A673 (cell line): ENCODE data around the gene HAPLN2. TPM values are rescaled to one million over a fixed set of nuclear protein-coding genes. Genes with fewer than 3 reads are reported as not detected.
A peak's percentile ranks its signal among the peaks of the same experiment; 100 is the strongest.

Experiments
- BruUV-seq: library from RNA; stranded (reverse); fragments of 400-500 nt; replicated peaks from 2 replicates; lab custom pipeline; 2021; lab: Mats Ljungman, UMichigan
- CTCF ChIA-PET: fragments of 300-600 bp; sonication (Branson Sonifier 250); formaldehyde crosslinking; loops from one replicate; lab custom pipeline; 2022; ENCODE audit warnings: antibody characterized with exemption; lab: Charles Lee
- POLR2A ChIA-PET: fragments of 300-600 bp; sonication (Branson Sonifier 250); formaldehyde crosslinking; loops from one replicate; lab custom pipeline; 2022; ENCODE audit warnings: antibody characterized with exemption; ENCODE audit not compliant: low non-redundant PET; lab: Charles Lee
- DNase-seq: peaks from one replicate; pipeline ENCODE4 v3.0.0-alpha.2; 2015; ENCODE audit warnings: low spot score
- H3K27ac ChIP-seq: fragments of 200-600 bp; sonication (generic); 2 replicates; pipeline ENCODE4 v1.5.1; 2016; ENCODE audit warnings: mixed run types, low read depth, mild to moderate bottlenecking, mixed read lengths, antibody characterized with exemption, low read length; ENCODE audit not compliant: poor library complexity, severe bottlenecking
- H3K27me3 ChIP-seq: fragments of 200-600 bp; sonication (generic); replicated peaks from 2 replicates; pipeline ENCODE4 v1.6.1; 2017; ENCODE audit warnings: mixed run types, low read depth, mild to moderate bottlenecking, mixed read lengths, antibody characterized with exemption, low read length; ENCODE audit not compliant: insufficient read depth, poor library complexity
- H3K36me3 ChIP-seq: fragments of 200-600 bp; sonication (generic); 2 replicates; pipeline ENCODE4 v1.6.1; 2016; ENCODE audit warnings: mixed run types, mild to moderate bottlenecking, mixed read lengths, antibody characterized with exemption, low read length; ENCODE audit not compliant: insufficient read depth, poor library complexity, severe bottlenecking
- H3K4me1 ChIP-seq: fragments of 200-600 bp; sonication (generic); 2 replicates; pipeline ENCODE4 v1.6.1; 2017; ENCODE audit warnings: mixed run types, mild to moderate bottlenecking, mixed read lengths, antibody characterized with exemption, low read length; ENCODE audit not compliant: insufficient read depth, poor library complexity, severe bottlenecking
- H3K4me3 ChIP-seq: fragments of 200-600 bp; sonication (generic); 2 replicates; pipeline ENCODE4 v1.5.1; 2016; ENCODE audit warnings: low read depth, mixed run types, mild to moderate bottlenecking, mixed read lengths, low read length; ENCODE audit not compliant: poor library complexity, severe bottlenecking
- H3K9me3 ChIP-seq: fragments of 200-600 bp; sonication (generic); 2 replicates; pipeline ENCODE4 v1.6.1; 2016; ENCODE audit warnings: mixed run types, low read depth, mild to moderate bottlenecking, mixed read lengths, antibody characterized with exemption, low read length; ENCODE audit not compliant: poor library complexity, severe bottlenecking
- EZH2 ChIP-seq: fragments of 200-600 bp; sonication (generic); IDR thresholded peaks from 2 replicates; pipeline ENCODE4 v1.6.1; 2017; ENCODE audit warnings: borderline replicate concordance, low read depth, mild to moderate bottlenecking, mixed read lengths, antibody characterized with exemption, low read length; ENCODE audit not compliant: poor library complexity, severe bottlenecking
- intact Hi-C: fragments of 100-400 bp; cut with micrococcal nuclease; formaldehyde crosslinking; loops from one replicate; pipeline ENCODE4 v1.10.0; 2022; ENCODE audit not compliant: unreplicated experiment
- total RNA-seq: library from RNA; stranded (reverse); gene quantifications from 2 replicates; pipeline ENCODE4 v1.2.3, GENCODE V29; 2021
- TF ChIP-seq, protein P1 (sequence below): fragments of 300-800, 200-600 bp; sonication (generic); conservative IDR thresholded peaks from 2 replicates; pipeline ENCODE4 v1.5.1; 2017; ENCODE audit warnings: low read depth, mild to moderate bottlenecking, antibody characterized with exemption, low read length, moderate library complexity, mixed read lengths

HAPLN2 gene
- total RNA-seq, 1 experiment from 2014 or later: not detected

GRCh38 chr1:156671804-156672203 is 52.6 kb downstream of the HAPLN2 start:
- H3K4me3 ChIP-seq: no peak overlapping the region
- BruUV-seq: TSS peak; percentile 35
- H3K36me3 ChIP-seq: no peaks in the 10 kb centered on the region
- H3K4me1 ChIP-seq: peaks cover 1% of the 10 kb centered on the region
- H3K9me3 ChIP-seq: no peaks in the 10 kb centered on the region
- peaks cover 23% of the 10 kb centered on the region for H3K27me3 ChIP-seq
- ChIA-PET POLR2A (no interaction called here), CTCF (no interaction called here)
- intact Hi-C loops: no loop called here
- TF ChIP-seq, protein P1, sequence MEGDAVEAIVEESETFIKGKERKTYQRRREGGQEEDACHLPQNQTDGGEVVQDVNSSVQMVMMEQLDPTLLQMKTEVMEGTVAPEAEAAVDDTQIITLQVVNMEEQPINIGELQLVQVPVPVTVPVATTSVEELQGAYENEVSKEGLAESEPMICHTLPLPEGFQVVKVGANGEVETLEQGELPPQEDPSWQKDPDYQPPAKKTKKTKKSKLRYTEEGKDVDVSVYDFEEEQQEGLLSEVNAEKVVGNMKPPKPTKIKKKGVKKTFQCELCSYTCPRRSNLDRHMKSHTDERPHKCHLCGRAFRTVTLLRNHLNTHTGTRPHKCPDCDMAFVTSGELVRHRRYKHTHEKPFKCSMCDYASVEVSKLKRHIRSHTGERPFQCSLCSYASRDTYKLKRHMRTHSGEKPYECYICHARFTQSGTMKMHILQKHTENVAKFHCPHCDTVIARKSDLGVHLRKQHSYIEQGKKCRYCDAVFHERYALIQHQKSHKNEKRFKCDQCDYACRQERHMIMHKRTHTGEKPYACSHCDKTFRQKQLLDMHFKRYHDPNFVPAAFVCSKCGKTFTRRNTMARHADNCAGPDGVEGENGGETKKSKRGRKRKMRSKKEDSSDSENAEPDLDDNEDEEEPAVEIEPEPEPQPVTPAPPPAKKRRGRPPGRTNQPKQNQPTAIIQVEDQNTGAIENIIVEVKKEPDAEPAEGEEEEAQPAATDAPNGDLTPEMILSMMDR: no peak
- no peak for TF ChIP-seq EZH2
- no peak overlapping the region for H3K27ac ChIP-seq
- no peak for DNase-seq

- Histone ChIP-seq H3K36me3 (no peaks in the 10 kb centered on the region), H3K27ac (no peak overlapping the region), H3K9me3 (no peaks in the 10 kb centered on the region), H3K4me1 (peaks cover 13% of the 10 kb centered on the region), H3K27me3 (peaks cover 37% of the 10 kb centered on the region), H3K4me3 (no peak overlapping the region)
- no peak for DNase-seq
- TF ChIP-seq EZH2: no peak
- TF ChIP-seq, protein P1: no peak
- BruUV-seq: no TSS peak
- POLR2A ChIA-PET: no interaction called here
- intact Hi-C loops: no loop called here
- CTCF ChIA-PET: no interaction called here
Observed at GRCh38 chr1:156673387-156674121, 54.3 kb downstream of the HAPLN2 start.

Other genes with a start within 250 kb of the HAPLN2 start
- gene MEF2D, start 118.6 kb upstream of the HAPLN2 start, total RNA-seq: 18.3 and 21.8 TPM in 2 replicates
- 35.3 and 37.5 TPM in 2 replicates for gene IQGAP3, start 46.9 kb upstream of the HAPLN2 start, total RNA-seq
- gene TTC24, start 39.7 kb upstream of the HAPLN2 start, total RNA-seq: not detected in 2 replicates
- 125 and 138 TPM in 2 replicates for gene NAXE, start 27.6 kb upstream of the HAPLN2 start, total RNA-seq
- gene GPATCH4, start 17.9 kb upstream of the HAPLN2 start, total RNA-seq: 66.8 and 84.2 TPM in 2 replicates
- gene BCAN, start 22.7 kb downstream of the HAPLN2 start, total RNA-seq: not detected in 2 replicates
- gene NES, start 58.0 kb downstream of the HAPLN2 start, total RNA-seq: 8.7 and 12.3 TPM in 2 replicates
- gene CRABP2, start 86.2 kb downstream of the HAPLN2 start, total RNA-seq: 1.1 and 4.0 TPM in 2 replicates
- 20.2 TPM in 2 replicates for gene METTL25B, start 109.1 kb downstream of the HAPLN2 start, total RNA-seq
- 45.7 and 46.5 TPM in 2 replicates for gene ISG20L2, start 109.4 kb downstream of the HAPLN2 start, total RNA-seq
- 85.7 and 92.9 TPM in 2 replicates for gene MRPL24, start 121.7 kb downstream of the HAPLN2 start, total RNA-seq
- gene HDGF, start 132.3 kb downstream of the HAPLN2 start, total RNA-seq: 477 and 536 TPM in 2 replicates
- gene PRCC, start 148.1 kb downstream of the HAPLN2 start, total RNA-seq: 121 and 125 TPM in 2 replicates
- 3.5 and 6.0 TPM in 2 replicates for gene SH2D2A, start 197.4 kb downstream of the HAPLN2 start, total RNA-seq
- 0.11 and 0.15 TPM in 2 replicates for gene INSRR, start 239.7 kb downstream of the HAPLN2 start, total RNA-seq
- 3.6 and 5.1 TPM in 2 replicates for gene NTRK1, start 241.4 kb downstream of the HAPLN2 start, total RNA-seq